AG04450 (cell line): ENCODE data around the gene PACRG. TPM values are rescaled to one million over a fixed set of nuclear protein-coding genes. Genes with fewer than 3 reads are reported as not detected.

Experiments
- CTCF ChIA-PET: fragments of 300-600, 350-600 bp; formaldehyde crosslinking; extraction: SDS; loops from one replicate; lab custom pipeline; 2022; ENCODE audit warnings: antibody characterized with exemption, inconsistent platforms; lab: Charles Lee
- POLR2A ChIA-PET: fragments of 350-600 bp; formaldehyde crosslinking; extraction: SDS; loops from one replicate; lab custom pipeline; 2021; ENCODE audit warnings: antibody characterized with exemption, inconsistent platforms; lab: Yijun Ruan, JAX
- DNase-seq: peaks from one replicate; pipeline ENCODE4 v3.0.0-alpha.2; 2011; ENCODE audit warnings: low read depth, low spot score
- H3K27ac ChIP-seq: one replicate; pipeline ENCODE4 v1.5.1; 2012; ENCODE audit warnings: low read depth, low read length, control low read depth
- H3K27me3 ChIP-seq: one replicate; pipeline ENCODE4 v1.6.0; 2012; ENCODE audit warnings: low read length; ENCODE audit not compliant: control insufficient read depth, insufficient read depth
- H3K4me3 ChIP-seq: 2 replicates; pipeline ENCODE4 v1.5.1; 2011; ENCODE audit warnings: mild to moderate bottlenecking, low read depth, low read length, control low read depth
- H3K9me3 ChIP-seq: 2 replicates; pipeline ENCODE4 v1.5.1; 2012; ENCODE audit warnings: low read length; ENCODE audit not compliant: control insufficient read depth, insufficient read depth
- CTCF ChIP-seq: IDR thresholded peaks from 2 replicates; pipeline ENCODE4 v1.5.1; 2011; ENCODE audit warnings: low read depth, low read length, control low read depth, inconsistent platforms
- polyA plus RNA-seq: library from polyadenylated mRNA; depleted of rRNA; stranded (reverse); fragments of >200 nt; gene quantifications from 2 replicates; pipeline ENCODE4 v1.2.3, GENCODE V29; 2011

PACRG gene
- polyA plus RNA-seq, 1 experiment: not detected

DNA sequence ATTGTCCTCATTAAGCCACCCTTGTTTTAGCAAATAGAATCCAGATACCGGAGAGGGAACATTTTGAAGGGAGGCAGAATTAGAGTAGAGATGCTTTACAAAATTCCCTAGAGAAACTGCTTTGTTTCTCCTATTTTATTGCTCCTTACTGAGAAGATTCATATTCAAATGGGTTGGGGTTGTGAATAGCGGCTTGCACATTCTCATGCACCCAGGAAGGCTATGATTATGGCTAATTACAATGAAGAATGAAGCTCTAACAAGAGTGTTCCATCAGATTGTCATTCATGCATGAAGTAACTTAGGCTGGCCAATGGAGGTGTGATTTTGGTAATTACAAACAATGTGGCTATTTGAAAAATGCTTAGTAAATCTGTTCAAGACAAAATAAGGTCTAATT lies 129.6 kb downstream of the PACRG start:
- Histone ChIP-seq H3K27me3 (no peaks in the 10 kb centered on the region), H3K4me3 (no peak overlapping the region), H3K27ac (no peak overlapping the region), H3K9me3 (peaks cover 2% of the 10 kb centered on the region; the same call in 1 of the 2 replicates)
- CTCF ChIA-PET: interaction anchor here (0.6 to 1.3 kb wide), 4 partner anchors 9 to 588 kb away, joined by 3 to 4 read pairs (median 3); no protein-coding TSS in a partner anchor
- POLR2A ChIA-PET: no interaction called here
- no peak for DNase-seq
- TF ChIP-seq CTCF: no peak

DNA sequence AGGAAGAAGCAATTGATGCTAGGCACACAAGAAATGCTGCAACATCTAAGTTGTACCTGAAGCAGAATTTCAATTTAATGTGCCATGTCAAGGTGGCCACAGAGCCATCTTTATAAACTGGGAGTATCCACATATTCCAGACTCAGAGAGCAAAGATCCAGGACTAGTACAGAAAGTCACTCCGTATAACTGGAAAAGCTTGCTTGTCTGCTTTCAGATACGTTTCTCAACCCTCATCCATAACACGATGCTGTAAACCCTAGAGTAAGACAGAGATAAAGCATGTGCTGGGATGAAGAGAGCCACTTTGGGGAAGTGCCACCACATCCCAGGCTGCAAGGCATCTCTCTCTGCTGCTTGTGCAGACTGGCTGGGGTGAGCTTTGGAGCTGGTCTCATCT lies 134.7 kb downstream of the PACRG start:
- Histone ChIP-seq H3K27me3 (no peaks in the 10 kb centered on the region), H3K4me3 (no peak overlapping the region), H3K9me3 (no peaks in the 10 kb centered on the region; the same call in 1 of the 2 replicates), H3K27ac (no peak overlapping the region)
- CTCF ChIA-PET: no interaction called here
- POLR2A ChIA-PET: no interaction called here
- DNase-seq: no peak
- no peak for TF ChIP-seq CTCF

- Histone ChIP-seq H3K27me3 (no peaks in the 10 kb centered on the region), H3K4me3 (no peak overlapping the region), H3K9me3 (no peaks in the 10 kb centered on the region; the same call in 1 of the 2 replicates), H3K27ac (no peak overlapping the region)
- no peak for TF ChIP-seq CTCF
- ChIA-PET CTCF (no interaction called here), POLR2A (no interaction called here)
- DNase-seq: no peak
Observed at GRCh38 chr6:162862941-162863340, 135.2 kb downstream of the PACRG start.

DNA sequence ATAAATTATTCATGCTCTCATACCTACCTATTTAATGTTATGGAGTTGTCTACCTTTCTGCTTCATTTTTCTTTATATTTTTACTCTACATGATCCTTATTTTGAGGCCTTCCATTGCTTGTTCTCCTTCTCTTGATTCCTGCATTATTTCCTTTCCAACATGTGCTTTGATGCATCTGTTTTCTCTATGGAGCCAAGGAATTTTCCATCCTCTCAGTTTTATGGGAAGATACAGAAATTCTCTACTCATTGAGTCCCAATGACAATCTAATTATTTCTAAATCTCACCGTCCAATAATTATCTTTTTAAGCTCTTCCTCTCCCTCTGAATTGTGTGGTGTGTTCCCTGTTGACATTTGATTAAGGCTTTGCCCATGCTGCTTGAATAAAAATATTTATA lies 136.0 kb downstream of the PACRG start:
- Histone ChIP-seq H3K27ac (no peak overlapping the region), H3K27me3 (no peaks in the 10 kb centered on the region), H3K9me3 (peaks cover 6% of the 10 kb centered on the region; the same call in 1 of the 2 replicates), H3K4me3 (no peak overlapping the region)
- no peak for TF ChIP-seq CTCF
- DNase-seq: no peak
- POLR2A ChIA-PET: no interaction called here
- CTCF ChIA-PET: no interaction called here

DNA sequence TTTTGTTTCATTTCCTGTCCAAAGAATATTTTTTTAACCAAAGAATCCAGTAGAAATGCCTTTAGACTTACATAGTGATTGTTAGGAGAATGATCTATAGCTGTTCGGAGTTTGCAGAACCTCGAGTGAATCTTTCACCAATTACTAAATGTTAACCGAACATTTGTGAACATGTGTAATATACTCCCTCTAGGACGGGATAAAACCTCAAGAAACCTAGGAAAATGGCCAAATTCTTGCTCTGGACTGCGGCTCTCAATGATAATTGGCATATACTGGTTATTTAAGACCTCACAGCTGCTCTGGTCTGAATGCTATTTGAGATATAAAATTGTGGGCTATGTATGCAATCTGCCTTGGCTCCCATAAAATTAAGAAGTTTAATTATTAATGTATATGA lies 137.1 kb downstream of the PACRG start:
- no peaks in the 10 kb centered on the region for H3K27me3 ChIP-seq
- no peak overlapping the region for H3K27ac ChIP-seq
- H3K4me3 ChIP-seq: no peak overlapping the region
- peaks cover 6% of the 10 kb centered on the region; the same call in 1 of the 2 replicates for H3K9me3 ChIP-seq
- POLR2A ChIA-PET: no interaction called here
- TF ChIP-seq CTCF: no peak
- DNase-seq: no peak
- CTCF ChIA-PET: no interaction called here
